Natural killer cell treated with Interleukin-12 subunit alpha and Interleukin-12 subunit beta and Interleukin-15 and Interleukin-18, amount 100 ng/mL, for 72 hours (primary cell): ENCODE data around the gene IFITM5. TPM values are rescaled to one million over a fixed set of nuclear protein-coding genes. Genes with fewer than 3 reads are reported as not detected.
"Not testable (repeated sequence)": the region's sequence is repeated elsewhere in the genome, so short reads cannot be mapped to it uniquely, and the experiment has no call there.

Source experiments
- ATAC-seq, 2 donors: fragments of 150-1000 bp; cut with Tn5 transposase in 1 of 2; sonication (Bioruptor Pico), chemical (Tn5 transposase) in 1 of 2; 2 replicates each; pipeline ENCODE4 v1.10.0; 2021
- DNase-seq: peaks from one replicate; pipeline ENCODE4 v3.0.0; 2022; ENCODE audit warnings: low spot score
- H3K27ac Mint-ChIP-seq, 2 donors: 1 replicate in 1 of 2; 2 replicates in 1 of 2; pipeline ENCODE4 v1.8.0; 2022; ENCODE audit warnings: mixed read lengths in 2 of 2, mild to moderate bottlenecking in 1 of 2, moderate library complexity in 1 of 2
- H3K27me3 Mint-ChIP-seq, 2 donors: 1 replicate in 1 of 2; 2 replicates in 1 of 2; pipeline ENCODE4 v1.8.0; 2022; ENCODE audit warnings: mixed read lengths in 2 of 2
- H3K36me3 Mint-ChIP-seq: one replicate; pipeline ENCODE4 v1.8.0; 2022; ENCODE audit warnings: mixed read lengths
- H3K4me1 Mint-ChIP-seq, 2 donors: 1 replicate in 1 of 2; 2 replicates in 1 of 2; pipeline ENCODE4 v1.8.0; 2022; ENCODE audit warnings: low read depth in 2 of 2, mixed read lengths in 2 of 2, mild to moderate bottlenecking in 1 of 2
- H3K4me3 Mint-ChIP-seq: one replicate; pipeline ENCODE4 v1.8.0; 2022; ENCODE audit warnings: mixed read lengths
- H3K9me3 Mint-ChIP-seq: 2 replicates; pipeline ENCODE4 v1.8.0; 2022; ENCODE audit warnings: mixed read lengths
- total RNA-seq, 2 donors: library from RNA; stranded (reverse); gene quantifications; one replicate each; pipeline ENCODE4 v1.2.3, GENCODE V29; 2022

Gene IFITM5
- not detected for total RNA-seq

DNA sequence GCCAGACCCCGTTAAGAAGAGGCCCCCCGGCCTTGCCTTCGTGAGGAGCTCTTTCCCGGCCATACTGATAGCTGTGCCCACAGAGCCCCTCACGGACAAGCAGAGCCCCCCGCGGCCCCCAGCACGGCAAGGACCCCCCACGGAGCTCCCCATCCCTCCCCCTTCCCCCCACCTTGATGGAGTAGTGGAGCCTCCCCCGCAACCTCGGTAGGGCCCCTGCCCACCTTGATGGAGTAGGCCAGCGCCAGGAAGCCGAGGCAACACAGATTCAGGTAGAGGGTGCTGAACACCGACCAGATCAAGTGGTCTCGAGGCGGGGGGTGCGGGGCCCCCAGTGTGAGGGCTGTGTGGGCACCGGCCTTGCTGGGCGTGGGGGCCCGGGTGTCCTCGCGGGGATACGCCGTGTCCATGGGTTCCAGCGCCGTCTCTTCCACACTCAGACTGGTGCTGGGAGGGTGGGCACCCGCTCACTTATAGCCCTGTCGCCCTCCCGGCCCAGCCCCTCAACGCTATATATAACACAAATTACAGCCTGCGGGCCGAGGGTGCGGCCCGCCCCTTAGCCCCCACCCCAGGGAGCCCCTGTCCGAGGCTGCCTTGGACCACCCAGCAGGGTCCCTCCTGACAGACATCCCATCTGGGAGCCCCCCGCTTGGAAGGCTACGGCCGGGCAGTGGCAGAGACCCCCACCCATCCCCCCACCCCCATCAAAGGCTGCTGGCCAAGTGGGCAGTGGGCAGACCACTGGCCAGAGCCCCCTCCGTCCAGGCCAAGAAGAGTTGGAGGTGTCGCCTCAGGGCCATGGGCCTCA, at the start of gene IFITM5:
IFITM5 (minus strand) TSS at position 446 of the 811 bp plus-strand sequence; CDS start at position 410, 36 bp downstream.
- Mint-ChIP-seq H3K36me3 (no peaks in the 10 kb centered on the region), H3K4me1 (peaks cover 13 to 16% of the 10 kb centered on the region in 2 donors), H3K4me3 (no peak within 1 kb of the TSS), H3K9me3 (no peaks in the 10 kb centered on the region), H3K27ac (no peak within 1 kb of the TSS), H3K27me3 (peaks cover 0 to 2% of the 10 kb centered on the region in 2 donors)
- no peak for ATAC-seq
- DNase-seq: peak; percentile 34

DNA sequence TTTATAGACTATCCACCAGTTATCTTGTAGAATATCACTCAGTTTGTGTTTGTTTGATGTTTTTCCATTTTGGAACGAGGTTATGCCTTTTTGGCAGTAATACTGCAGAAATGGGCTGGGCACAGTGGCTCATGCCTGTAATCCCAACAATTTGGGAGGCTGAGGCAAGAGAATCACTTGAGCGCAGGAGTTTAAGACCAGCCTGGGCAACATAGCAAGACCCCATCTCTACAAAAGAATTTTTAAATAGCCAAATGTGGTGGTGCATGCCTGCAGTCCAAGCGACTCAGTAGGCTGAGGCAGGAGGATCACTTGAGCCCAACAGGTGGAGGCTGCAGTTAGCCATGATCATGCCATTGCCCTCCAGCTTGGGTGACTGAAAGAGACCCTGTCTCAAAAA, 47.2 kb upstream of the IFITM5 start:
- H3K9me3 Mint-ChIP-seq: no peaks in the 10 kb centered on the region

DNA sequence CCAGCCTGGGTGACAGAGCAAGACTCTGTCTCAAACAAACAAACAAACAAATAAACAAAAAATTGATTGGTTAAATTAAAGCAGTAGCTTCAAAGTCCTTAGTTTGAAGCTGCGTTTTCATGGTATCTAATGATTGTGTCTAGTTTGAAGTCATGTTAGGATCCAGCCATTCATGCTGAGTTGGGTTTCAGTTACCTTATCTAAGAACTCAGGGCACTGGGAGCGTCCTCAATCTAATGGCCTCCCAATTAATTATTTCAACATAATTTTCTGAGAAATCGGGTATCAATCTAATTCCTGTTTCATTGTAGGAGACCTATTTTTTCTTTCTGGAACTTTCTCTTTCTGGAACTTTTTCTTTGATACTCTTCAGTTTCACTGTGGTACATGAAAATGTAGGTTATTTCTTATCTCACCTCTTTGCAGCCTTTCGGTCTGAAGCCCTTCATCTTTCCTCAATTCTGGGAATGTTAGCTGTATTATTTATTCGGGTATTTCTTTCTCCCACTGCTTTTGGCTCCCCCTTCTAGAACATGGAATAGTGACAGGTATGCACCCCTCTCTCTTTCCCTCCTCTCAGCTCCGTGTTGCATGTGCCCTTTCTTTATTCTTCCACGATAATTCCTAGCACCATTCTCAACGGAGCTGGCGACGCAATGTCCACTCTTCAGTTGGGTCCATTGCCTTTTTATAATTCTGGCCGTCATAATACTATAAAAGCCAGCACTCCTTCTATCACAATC, 45.7 kb upstream of the IFITM5 start:
- ATAC-seq: no peak
- no peaks in the 10 kb centered on the region for H3K36me3 Mint-ChIP-seq

More for the DNA sequence above, 47.2 kb upstream of the IFITM5 start:
- H3K27me3 Mint-ChIP-seq: no peaks in the 10 kb centered on the region
- ATAC-seq: no peak
- H3K4me1 Mint-ChIP-seq: peaks cover 18 to 26% of the 10 kb centered on the region in 2 donors
- no peak overlapping the region for H3K27ac Mint-ChIP-seq
- no peak for DNase-seq
- no peak overlapping the region for H3K4me3 Mint-ChIP-seq
- no peaks in the 10 kb centered on the region for H3K36me3 Mint-ChIP-seq

DNA sequence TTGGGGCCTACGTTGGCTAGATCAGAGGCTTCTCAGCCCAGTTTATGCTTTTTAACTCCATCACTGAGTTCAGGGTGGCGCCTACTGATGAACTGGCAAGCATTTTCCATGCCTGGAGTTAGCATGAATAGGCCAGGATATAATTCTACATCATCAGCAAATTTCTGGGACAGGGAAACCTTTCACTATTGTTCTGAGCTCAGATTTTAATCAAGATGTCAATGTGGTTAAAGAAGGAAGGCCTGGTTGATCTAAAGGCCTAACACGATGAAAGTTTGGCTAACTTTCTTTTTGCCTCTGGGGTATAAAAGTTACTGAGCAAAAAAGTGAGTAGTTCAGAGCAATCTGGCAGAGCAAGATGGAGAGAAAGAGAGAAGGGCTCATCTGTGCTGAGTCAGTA, 43.0 kb upstream of the IFITM5 start:
- peaks cover 14% of the 10 kb centered on the region in 2 donors for H3K4me1 Mint-ChIP-seq
- ATAC-seq: no peak
- H3K27ac Mint-ChIP-seq: peak overlapping the region in 1 of 2 donors; percentile 31

More for the DNA sequence above, 45.7 kb upstream of the IFITM5 start:
- DNase-seq: no peak
- H3K9me3 Mint-ChIP-seq: no peaks in the 10 kb centered on the region
- no peaks in the 10 kb centered on the region for H3K27me3 Mint-ChIP-seq
- no peak overlapping the region for H3K27ac Mint-ChIP-seq
- H3K4me3 Mint-ChIP-seq: no peak overlapping the region
- H3K4me1 Mint-ChIP-seq: peaks cover 15 to 18% of the 10 kb centered on the region in 2 donors

DNA sequence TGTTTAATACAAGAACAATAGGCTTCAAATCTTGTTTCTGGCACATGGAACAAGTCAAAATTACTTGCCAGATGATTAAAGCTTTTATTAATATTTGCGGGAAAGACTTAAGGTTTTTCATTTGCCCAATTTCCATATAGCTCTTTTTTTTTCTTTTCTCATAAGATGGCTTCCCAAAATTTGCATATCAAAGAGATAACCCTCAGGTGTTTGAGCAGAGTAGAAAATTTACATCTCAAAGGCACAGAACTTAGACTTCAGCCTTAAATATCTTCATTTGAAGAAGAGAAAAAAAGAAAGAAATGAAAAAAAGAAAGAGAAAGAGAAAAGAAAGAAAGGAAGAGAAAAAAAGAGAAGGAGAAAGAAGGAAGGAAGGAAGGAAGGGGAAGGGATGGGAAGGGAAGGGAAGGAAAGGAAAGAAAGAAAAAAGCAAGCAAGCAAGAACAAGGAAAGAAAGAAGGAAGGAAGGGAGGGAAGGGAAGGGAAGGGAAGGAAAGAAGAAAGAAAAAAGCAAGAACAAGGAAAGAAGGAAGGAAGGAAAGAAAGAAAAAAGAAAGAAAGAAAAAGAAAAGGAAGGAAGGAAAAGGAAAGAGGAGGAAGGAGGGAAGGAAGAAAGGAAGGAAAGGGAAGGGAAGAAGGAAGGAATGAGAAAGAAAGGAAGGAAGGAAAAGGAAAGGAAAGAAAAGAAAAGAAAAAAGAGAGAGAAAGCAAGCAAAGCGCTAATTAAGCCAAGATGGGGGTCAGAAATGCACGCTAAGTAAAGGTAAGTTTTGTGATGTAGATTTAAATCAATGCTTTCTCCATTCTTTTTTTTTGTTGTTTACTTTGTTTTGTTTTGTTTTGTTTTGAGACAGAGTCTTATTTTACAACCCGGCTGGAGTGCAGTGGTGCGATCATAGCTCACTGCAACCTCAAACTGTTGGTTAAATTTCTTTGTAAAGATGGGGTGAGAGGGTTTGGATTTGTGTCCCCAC, 41.5 kb upstream of the IFITM5 start:
- H3K27ac Mint-ChIP-seq: no peak overlapping the region
- H3K4me3 Mint-ChIP-seq: no peak overlapping the region
- peaks cover 14 to 23% of the 10 kb centered on the region in 2 donors for H3K4me1 Mint-ChIP-seq
- no peaks in the 10 kb centered on the region for H3K27me3 Mint-ChIP-seq
- no peaks in the 10 kb centered on the region for H3K36me3 Mint-ChIP-seq
- ATAC-seq (no peak), DNase-seq (no peak)
- no peaks in the 10 kb centered on the region for H3K9me3 Mint-ChIP-seq

More for the DNA sequence above, 43.0 kb upstream of the IFITM5 start:
- Mint-ChIP-seq H3K36me3 (no peaks in the 10 kb centered on the region), H3K27me3 (no peaks in the 10 kb centered on the region), H3K9me3 (no peaks in the 10 kb centered on the region), H3K4me3 (no peak overlapping the region)
- DNase-seq: no peak

DNA sequence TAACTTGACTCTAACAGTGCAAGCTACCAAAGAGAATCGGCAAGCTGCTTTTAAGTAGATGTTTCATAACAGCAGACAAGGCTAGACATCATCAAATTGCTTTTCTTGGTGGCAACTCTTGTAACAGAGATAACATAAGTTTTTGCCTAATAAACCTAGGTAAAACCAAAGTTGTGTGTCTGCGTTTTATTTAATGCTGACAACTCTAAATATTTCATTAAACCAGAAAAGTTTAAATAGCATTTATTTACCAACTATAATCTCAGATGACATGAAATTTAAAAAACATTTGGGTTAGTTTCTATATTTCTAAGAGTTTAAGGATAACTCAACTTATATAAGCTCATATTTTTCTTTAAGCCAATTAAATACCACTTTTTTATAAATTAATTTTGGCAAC, 40.6 kb upstream of the IFITM5 start:
- H3K9me3 Mint-ChIP-seq: no peaks in the 10 kb centered on the region
- H3K4me1 Mint-ChIP-seq: peaks cover 14 to 26% of the 10 kb centered on the region in 2 donors

DNA sequence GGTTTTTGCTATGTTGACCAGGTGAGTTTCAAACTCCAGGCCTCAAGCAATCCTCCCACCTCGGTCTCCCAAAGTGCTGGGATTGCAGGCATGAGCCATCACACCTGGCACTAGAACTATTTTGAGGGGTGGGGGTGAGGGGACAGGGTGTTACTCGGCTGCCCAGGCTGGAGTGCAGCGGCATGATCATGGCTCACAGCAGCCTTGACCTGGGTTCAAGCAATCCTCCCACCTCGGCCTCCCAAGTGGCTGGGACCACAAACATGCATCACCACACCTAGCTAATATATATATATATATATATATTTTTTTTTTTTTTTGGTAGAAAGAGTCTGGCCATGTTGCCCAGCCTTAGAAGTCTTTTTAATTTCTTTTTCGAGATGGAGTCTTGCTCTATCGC, 38.4 kb upstream of the IFITM5 start:
- H3K4me1 Mint-ChIP-seq: peaks cover 21 to 34% of the 10 kb centered on the region in 2 donors
- H3K36me3 Mint-ChIP-seq: no peaks in the 10 kb centered on the region
- no peak overlapping the region for H3K4me3 Mint-ChIP-seq
- no peaks in the 10 kb centered on the region for H3K27me3 Mint-ChIP-seq
- DNase-seq: no peak
- no peak for ATAC-seq
- H3K27ac Mint-ChIP-seq: no peak overlapping the region
- H3K9me3 Mint-ChIP-seq: no peaks in the 10 kb centered on the region

More for the DNA sequence above, 40.6 kb upstream of the IFITM5 start:
- ATAC-seq (no peak), DNase-seq (no peak)
- no peaks in the 10 kb centered on the region for H3K27me3 Mint-ChIP-seq
- H3K27ac Mint-ChIP-seq: no peak overlapping the region
- H3K36me3 Mint-ChIP-seq: no peaks in the 10 kb centered on the region
- no peak overlapping the region for H3K4me3 Mint-ChIP-seq

DNA sequence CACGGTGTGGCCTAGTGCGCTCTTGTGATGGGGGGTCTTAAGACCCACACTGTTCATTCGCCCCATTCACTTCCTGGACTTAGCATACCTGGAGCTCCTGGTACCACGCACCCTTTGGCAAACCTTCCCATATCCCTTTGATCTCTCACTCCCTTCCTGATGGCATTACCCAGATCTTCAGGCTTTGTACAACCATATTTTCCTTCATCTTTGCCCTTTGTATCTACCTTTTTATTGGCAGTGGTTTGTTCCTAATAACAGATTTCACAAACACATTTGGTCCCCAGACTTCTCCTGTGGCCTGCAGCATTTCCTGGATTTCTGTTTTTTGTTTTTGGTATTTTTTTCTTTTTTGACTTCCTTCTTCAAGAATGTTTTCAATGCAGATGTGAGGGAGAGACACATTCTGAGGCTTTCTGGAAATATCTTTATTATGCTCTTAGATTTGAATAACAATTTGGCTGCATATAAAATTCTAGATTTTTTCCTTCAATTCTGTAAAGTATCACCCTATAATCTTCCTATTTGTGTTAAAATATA, 37.4 kb upstream of the IFITM5 start:
- H3K9me3 Mint-ChIP-seq: no peaks in the 10 kb centered on the region
- H3K36me3 Mint-ChIP-seq: no peaks in the 10 kb centered on the region
- DNase-seq: no peak
- peaks cover 23 to 34% of the 10 kb centered on the region in 2 donors for H3K4me1 Mint-ChIP-seq
- H3K27me3 Mint-ChIP-seq: no peaks in the 10 kb centered on the region
- peak overlapping the region in 1 of 2 donors; percentile 1 for H3K27ac Mint-ChIP-seq
- no peak overlapping the region for H3K4me3 Mint-ChIP-seq
- no peak for ATAC-seq

DNA sequence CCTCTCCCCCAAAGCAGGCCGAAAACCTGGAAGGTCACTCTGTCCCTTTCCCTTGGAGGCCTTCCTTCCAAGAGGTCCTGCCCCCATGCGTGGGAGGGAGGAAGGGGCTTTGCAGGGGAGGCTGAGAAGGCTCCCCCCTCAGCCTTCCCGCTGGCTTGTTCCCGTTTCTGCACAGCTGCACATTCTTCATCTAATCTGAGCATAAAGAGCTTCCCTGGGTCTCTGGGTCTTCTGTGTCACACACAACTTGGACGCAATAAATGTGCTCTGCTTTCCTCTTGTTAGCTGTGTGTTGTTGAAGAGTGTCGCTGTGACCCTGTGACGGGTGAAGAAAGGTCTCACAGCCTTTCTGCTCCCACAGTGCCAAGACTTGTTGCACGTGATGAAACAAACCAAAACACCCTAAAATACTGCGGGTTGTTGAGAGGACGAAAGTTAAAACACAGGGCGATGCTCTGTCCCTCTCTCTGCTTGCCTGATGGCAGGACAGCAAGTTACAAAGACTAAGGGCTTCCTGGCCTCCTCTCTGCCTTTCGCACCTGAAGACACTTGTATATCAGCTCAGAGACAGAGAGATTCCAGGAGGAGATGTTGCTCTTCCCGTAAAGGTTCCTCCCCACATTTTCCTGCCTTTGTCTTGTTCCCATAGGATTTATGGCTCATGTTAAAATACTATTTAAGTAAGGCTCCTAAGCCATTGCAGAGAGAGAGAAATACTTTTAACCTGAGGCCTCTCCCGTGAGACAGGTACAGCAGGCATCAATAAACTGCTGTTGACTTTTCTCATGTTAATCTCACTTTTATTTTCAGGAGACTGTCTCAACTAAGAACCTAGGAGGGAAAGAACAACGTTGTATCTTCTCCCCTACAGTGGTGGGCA, 36.7 kb upstream of the IFITM5 start:
- ATAC-seq (no peak), DNase-seq (no peak)
- no peaks in the 10 kb centered on the region for H3K27me3 Mint-ChIP-seq
- peaks cover 23 to 33% of the 10 kb centered on the region in 2 donors for H3K4me1 Mint-ChIP-seq
- peak overlapping the region in 1 of 2 donors; percentile 1 for H3K27ac Mint-ChIP-seq
- H3K36me3 Mint-ChIP-seq: no peaks in the 10 kb centered on the region
- no peaks in the 10 kb centered on the region for H3K9me3 Mint-ChIP-seq
- no peak overlapping the region for H3K4me3 Mint-ChIP-seq

DNA sequence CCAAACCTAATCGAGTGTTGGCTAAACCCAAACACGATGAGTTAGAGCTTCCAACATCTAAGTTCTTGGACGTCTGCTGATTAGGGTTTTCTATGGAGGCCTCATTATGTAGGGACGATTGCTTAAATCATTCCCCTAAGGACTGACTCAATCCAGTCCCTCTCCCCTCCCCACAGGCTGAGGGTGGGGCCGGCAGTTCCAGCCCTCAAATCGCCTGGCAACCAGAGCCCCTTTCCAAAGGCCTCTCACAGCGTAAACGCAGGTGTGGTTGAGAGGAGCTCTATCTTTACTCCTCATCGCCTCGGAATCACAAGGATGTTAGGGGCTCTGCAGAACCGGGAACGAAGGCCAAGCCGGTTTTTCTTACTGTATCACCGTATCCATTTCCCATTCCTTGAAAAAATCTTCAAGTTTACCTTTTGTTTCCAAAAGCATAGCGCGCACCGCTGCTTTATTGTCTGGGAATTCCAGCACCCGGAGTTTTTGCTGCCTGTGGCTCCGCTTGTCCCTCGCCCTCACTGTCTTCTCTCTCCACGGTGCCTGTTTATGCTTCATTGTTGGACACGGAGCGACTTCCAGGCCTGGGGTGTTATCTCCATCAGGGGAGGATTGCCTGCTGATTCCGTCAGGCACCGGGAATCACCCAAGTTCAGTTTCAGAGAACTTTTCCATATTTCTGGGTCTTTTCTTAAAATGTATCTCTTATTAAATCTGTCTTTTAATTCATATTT, 35.1 kb upstream of the IFITM5 start:
- Mint-ChIP-seq H3K36me3 (no peaks in the 10 kb centered on the region), H3K27me3 (no peaks in the 10 kb centered on the region), H3K9me3 (no peaks in the 10 kb centered on the region), H3K27ac (no peak overlapping the region), H3K4me1 (peaks cover 28 to 45% of the 10 kb centered on the region in 2 donors), H3K4me3 (no peak overlapping the region)
- DNase-seq: no peak
- ATAC-seq: no peak

DNA sequence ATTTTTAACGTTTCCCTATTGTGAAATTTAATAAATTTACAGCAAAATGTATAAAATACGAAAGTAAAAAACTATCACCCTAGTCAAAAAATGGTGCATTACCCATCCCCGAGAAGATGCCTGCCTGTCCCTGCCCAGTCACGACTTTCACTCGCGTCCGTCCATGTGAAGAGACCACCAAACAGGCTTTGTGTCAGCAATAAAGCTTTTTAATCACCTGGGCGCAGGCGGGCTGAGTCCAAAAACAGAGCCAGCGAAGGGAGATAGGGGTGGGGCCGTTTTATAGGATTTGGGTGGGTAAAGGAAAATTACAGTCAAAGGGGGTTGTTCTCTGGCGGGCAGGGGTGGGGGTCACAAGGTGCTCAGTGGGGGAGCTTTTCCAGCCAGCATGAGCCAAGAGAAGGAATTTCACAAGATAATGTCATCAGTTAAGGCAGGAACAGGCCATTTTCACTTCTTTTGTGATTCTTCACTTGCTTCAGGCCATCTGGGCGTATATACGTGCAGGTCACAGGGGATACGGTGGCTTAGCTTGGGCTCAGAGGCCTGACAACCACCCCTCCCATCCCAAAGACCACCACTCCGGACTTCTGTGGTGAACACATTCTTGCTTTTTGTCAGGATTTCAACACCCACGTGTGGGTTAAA, 34.4 kb upstream of the IFITM5 start:
- not testable (repeated sequence) for H3K27me3 Mint-ChIP-seq, ATAC-seq, DNase-seq, H3K4me3 Mint-ChIP-seq, H3K9me3 Mint-ChIP-seq, H3K36me3 Mint-ChIP-seq
- H3K27ac Mint-ChIP-seq: peak overlapping the region in 1 of 2 donors; percentile 41
- peaks cover 33 to 51% of the 10 kb centered on the region in 2 donors for H3K4me1 Mint-ChIP-seq
